K562 (cell line): ENCODE data around the gene FKBP8. TPM values are rescaled to one million over a fixed set of nuclear protein-coding genes. Genes with fewer than 3 reads are reported as not detected.
A peak's percentile ranks its signal among the peaks of the same experiment; 100 is the strongest.

Experiments used
- ATAC-seq: fragments of 200-7000 bp; cut with Tn5 transposase; 3 replicates; pipeline ENCODE4 v1.9.1; 2020; ENCODE audit warnings: moderate library complexity
- BruUV-seq: library from RNA; stranded (reverse); fragments of 400-500 nt; replicated peaks from 2 replicates; lab custom pipeline; 2021; lab: Mats Ljungman, UMichigan
- CTCF ChIA-PET: fragments of 300-600 bp; formaldehyde crosslinking; extraction: SDS; loops from one replicate; lab custom pipeline; 2021; ENCODE audit warnings: low intra/inter-chr PET ratio; lab: Yijun Ruan, JAX
- POLR2A ChIA-PET: fragments of 300-600, 350-650 bp; sonication (Branson Sonifier 250); formaldehyde crosslinking; extraction: SDS; loops from one replicate; lab custom pipeline; 2021; ENCODE audit warnings: antibody characterized with exemption, inconsistent platforms; lab: Yijun Ruan, JAX
- DNase-seq, 4 experiments: peaks; one replicate each; pipeline versions ENCODE4 v3.0.0 to v3.0.0-alpha.2; 2011 to 2018; ENCODE audit warnings: low spot score in 3 of 4, mixed read lengths in 3 of 4; ENCODE audit errors: extremely low read depth in 1 of 4
- FAIRE-seq: peaks from 2 replicates; lab custom pipeline; 2011; peaks lifted over from hg19 to GRCh38; lab: Jason Lieb, UNC
- H2AFZ ChIP-seq: 2 replicates; pipeline ENCODE4 v1.6.0; 2011; ENCODE audit warnings: low read depth, low read length, control low read depth, inconsistent platforms
- H3K27ac ChIP-seq: fragments of 200-600 bp; 3 replicates; pipeline ENCODE4 v1.8.0; 2011; ENCODE audit warnings: low read depth, mild to moderate bottlenecking, control low read depth, inconsistent platforms, low read length, moderate library complexity, mixed read lengths; ENCODE audit errors: extremely low read depth
- H3K27me3 ChIP-seq, 2 experiments: fragments of 300-600 bp in 1 of 2; 2 replicates in 1 of 2; 3 replicates in 1 of 2; pipeline versions ENCODE4 v1.6.0 to v1.8.0; 2011; ENCODE audit warnings: inconsistent platforms in 2 of 2, low read length in 2 of 2, mild to moderate bottlenecking in 1 of 2, mixed read lengths in 1 of 2, moderate library complexity in 1 of 2; ENCODE audit not compliant: control insufficient read depth in 2 of 2, insufficient read depth in 2 of 2
- H3K36me3 ChIP-seq: fragments of 300-600 bp; 3 replicates; pipeline ENCODE4 v1.8.0; 2011; ENCODE audit warnings: mild to moderate bottlenecking, low read length, inconsistent platforms; ENCODE audit not compliant: control insufficient read depth, insufficient read depth
- H3K4me1 ChIP-seq, 2 experiments: fragments of 200-600 bp in 1 of 2; replicated peaks in 1 of 2; 2 replicates in 1 of 2; 3 replicates in 1 of 2; pipeline versions ENCODE4 v1.5.1 to v1.8.0; 2011; ENCODE audit warnings: inconsistent platforms in 2 of 2, low read length in 2 of 2, mild to moderate bottlenecking in 1 of 2, mixed read lengths in 1 of 2, moderate library complexity in 1 of 2; ENCODE audit not compliant: control insufficient read depth in 2 of 2, insufficient read depth in 2 of 2
- H3K4me2 ChIP-seq: 2 replicates; pipeline ENCODE4 v1.6.1; 2011; ENCODE audit warnings: low read length, control low read depth, inconsistent platforms, mixed read lengths; ENCODE audit not compliant: insufficient read depth
- H3K4me3 ChIP-seq: fragments of 200-600 bp; sonication (generic), shearing (Covaris generic); 2 replicates; pipeline ENCODE4 v1.5.1; 2016; ENCODE audit warnings: control low read depth, inconsistent platforms
- H3K79me2 ChIP-seq: fragments of 200-600 bp; 3 replicates; pipeline ENCODE4 v1.8.0; 2011; ENCODE audit warnings: low read length, inconsistent platforms; ENCODE audit not compliant: control insufficient read depth, insufficient read depth
- H3K9ac ChIP-seq, 2 experiments: 2 replicates each; pipeline versions ENCODE4 v1.6.0 to v1.6.1; 2011; ENCODE audit warnings: low read depth in 2 of 2, low read length in 2 of 2, control low read depth in 1 of 2, inconsistent platforms in 1 of 2, mild to moderate bottlenecking in 1 of 2, mixed read lengths in 1 of 2; ENCODE audit not compliant: insufficient read depth in 1 of 2
- H3K9me1 ChIP-seq: one replicate; pipeline ENCODE4 v1.6.0; 2011; ENCODE audit warnings: inconsistent platforms, mild to moderate bottlenecking, low read length, moderate library complexity; ENCODE audit not compliant: control insufficient read depth, insufficient read depth
- H3K9me3 ChIP-seq: replicated peaks from 2 replicates; pipeline ENCODE4 v1.5.1; 2011; ENCODE audit warnings: low read depth, low read length, inconsistent platforms; ENCODE audit not compliant: control insufficient read depth, insufficient read depth
- H4K20me1 ChIP-seq: replicated peaks from 2 replicates; pipeline ENCODE4 v1.6.1; 2011; ENCODE audit warnings: low read length, inconsistent platforms, mixed read lengths; ENCODE audit not compliant: control insufficient read depth, insufficient read depth
- ATF1 ChIP-seq, 2 experiments: fragments of 450-650 bp in 1 of 2; IDR thresholded peaks; 2 replicates each; pipeline ENCODE4 v1.6.1; 2016; ENCODE audit warnings: missing compliant biosample characterization in 1 of 2, missing genetic modification characterization in 1 of 2
- BRF1 ChIP-seq: IDR thresholded peaks from 3 replicates; pipeline ENCODE4 v1.6.1; 2011; ENCODE audit warnings: borderline replicate concordance, mild to moderate bottlenecking; ENCODE audit not compliant: insufficient read length; ENCODE audit errors: extremely low read depth
- CC2D1A ChIP-seq: fragments of 450-650 bp; IDR thresholded peaks from 2 replicates; pipeline ENCODE4 v1.6.1; 2017; ENCODE audit warnings: mild to moderate bottlenecking
- DNMT1 ChIP-seq: fragments of 450-650 bp; IDR thresholded peaks from 2 replicates; pipeline ENCODE4 v1.6.1; 2016; ENCODE audit warnings: antibody characterized with exemption, mild to moderate bottlenecking
- GTF2B ChIP-seq: IDR thresholded peaks from 2 replicates; pipeline ENCODE4 v1.6.1; 2011; ENCODE audit not compliant: insufficient read length; ENCODE audit errors: extremely low read depth
- TCF7L2 ChIP-seq: fragments of 150-350 bp; IDR thresholded peaks from 2 replicates; pipeline ENCODE4 v1.6.1; 2016; ENCODE audit warnings: low read depth, mild to moderate bottlenecking, low read length, moderate library complexity
- THRA ChIP-seq: fragments of 450-650 bp; IDR thresholded peaks from 2 replicates; pipeline ENCODE4 v1.6.1; 2017; ENCODE audit warnings: mild to moderate bottlenecking, moderate library complexity
- UBTF ChIP-seq, 2 experiments: IDR thresholded peaks; 2 replicates each; pipeline ENCODE4 v1.6.1; 2012; ENCODE audit warnings: improper control_type of control experiment in 2 of 2, low read depth in 2 of 2, low read length in 2 of 2, borderline replicate concordance in 1 of 2
- XRCC4 ChIP-seq: IDR thresholded peaks from one replicate; pipeline ENCODE4 v1.6.1; 2011; ENCODE audit not compliant: insufficient read depth, insufficient read length; ENCODE audit errors: extremely low read depth
- ZNF785 ChIP-seq: fragments of 250-450 bp; sonication (Bioruptor Pico); IDR thresholded peaks from 2 replicates; pipeline ENCODE4 v1.4.0; 2020; ENCODE audit warnings: mild to moderate bottlenecking
- WGBS: fragments of 100-300 bp; shearing (Covaris generic); methylation state at CpG from one replicate; pipeline ENCODE4 v1.1.6; 2016; ENCODE audit warnings: low coverage, mixed read lengths; ENCODE audit not compliant: insufficient coverage; ENCODE audit errors: missing lambda C conversion rate; 5-methylcytosine and 5-hydroxymethylcytosine counted together
- in situ Hi-C: fragments of 300-500 bp; cut with MboI; formaldehyde crosslinking; loops from 4 replicates; pipeline ENCODE4 v1.15.0; 2018; ENCODE audit warnings: inconsistent platforms, mixed read lengths
- intact Hi-C: fragments of 100-400 bp; cut with micrococcal nuclease; formaldehyde crosslinking; loops from 2 replicates; pipeline ENCODE4 v1.14.2; 2022
- polyA plus RNA-seq, 8 experiments: library from polyadenylated mRNA; depleted of rRNA in 4 of 8; stranded (reverse) in 5 of 8; unstranded in 3 of 8; fragments of >200 nt; fragmentation: Nextera tagmentation in 2 of 8; fragmentation: Illumina TruSeq in 1 of 8; extraction: Ambion mirVana in 2 of 8; extraction: Trizol in 1 of 8; gene quantifications; 2 replicates each; pipeline versions ENCODE4 v1.2.1 to v1.2.3, GENCODE V29; 2011 to 2014; ENCODE audit warnings: inconsistent platforms in 1 of 8, missing spikeins in 1 of 8
- total RNA-seq, 7 experiments: library from RNA; depleted of rRNA in 6 of 7; stranded (reverse); fragments of >200 nt in 6 of 7; fragmentation: Illumina TruSeq in 2 of 7; extraction: Trizol in 2 of 7; gene quantifications; 2 replicates each; pipeline versions ENCODE4 v1.2.1 to v1.2.3, GENCODE V29; 2011 to 2021; ENCODE audit warnings: low replicate concordance in 1 of 7

Gene FKBP8
- total and polyA plus RNA-seq, 9 of the 15 experiments (the other 6 are each of a cell fraction or from before 2014, with no cell fraction given) = 0.46 to 236 (median 104) TPM

GRCh38 chr19:18489627-18490184 lies 53.7 kb downstream of the FKBP8 start:
- no peak overlapping the region for H3K4me2 ChIP-seq
- in situ Hi-C loops = no loop called here
- H3K27me3 ChIP-seq = no peaks in the 10 kb centered on the region
- no peaks in the 10 kb centered on the region for H3K9me3 ChIP-seq
- peak overlapping the region in 1 of 2 experiments; percentile 75; a peak in 2 of 4 replicates for H3K9ac ChIP-seq
- POLR2A ChIA-PET = interaction anchor here (1.1 to 3.0 kb wide), 2 partner anchors 17 to 23 kb away, joined by 3 to 12 read pairs; no protein-coding TSS in a partner anchor
- CTCF ChIA-PET = no interaction called here
- ATAC-seq (no peak), FAIRE-seq (no peak), DNase-seq (no peak)
- H3K36me3 ChIP-seq = no peaks in the 10 kb centered on the region
- peaks cover 27 to 68% of the 10 kb centered on the region in 2 experiments for H3K4me1 ChIP-seq
- intact Hi-C loops = loop anchor here (5.0 kb wide), 1 partner anchor 83 kb away; the partner anchor contains the start of gene UBA52
- H2AFZ ChIP-seq = no peak overlapping the region
- H3K27ac ChIP-seq = no peak overlapping the region
- 63% methylated on average over 13 of the region's 14 CpGs for WGBS
- TF ChIP-seq XRCC4 (no peak), TCF7L2 (no peak), ATF1 (CRISPR knock-in tag; IDR thresholded peaks at IDR 0.05) (no peak), ATF1 (tag; IDR thresholded peaks at IDR 0.05) (no peak), ZNF785 (no peak), UBTF (IDR thresholded peaks at IDR 0.05; ENCODE audit: borderline replicate concordance in 1 of 2, low read depth in 2 of 2, low read length in 2 of 2) (no peak), DNMT1 (no peak), GTF2B (no peak), CC2D1A (no peak), BRF1 (no peak), THRA (no peak)
- no TSS peak for BruUV-seq
- H4K20me1 ChIP-seq = peaks cover 70% of the 10 kb centered on the region
- peaks cover 89% of the 10 kb centered on the region for H3K79me2 ChIP-seq
- H3K4me3 ChIP-seq = no peak overlapping the region
- H3K9me1 ChIP-seq = peaks cover 14% of the 10 kb centered on the region
